Middle frontal gyrus (tissue), 1 donor: ENCODE measurements around the gene GSG1L.
"Not testable (repeated sequence)": the region's sequence is repeated elsewhere in the genome, so short reads cannot be mapped to it uniquely, and the experiment has no call there.

Experiments used
- DNase-seq: peaks from one replicate; pipeline ENCODE4 v3.0.0-alpha.2; 2015; ENCODE audit warnings: low spot score; ENCODE audit errors: extremely low spot score

GSG1L gene

GRCh38 chr16:27952811-27953210, 110.7 kb downstream of the GSG1L start:
- no peak for DNase-seq

- no peak for DNase-seq
Measured at GRCh38 chr16:27951489-27952120, 111.9 kb downstream of the GSG1L start.

DNA sequence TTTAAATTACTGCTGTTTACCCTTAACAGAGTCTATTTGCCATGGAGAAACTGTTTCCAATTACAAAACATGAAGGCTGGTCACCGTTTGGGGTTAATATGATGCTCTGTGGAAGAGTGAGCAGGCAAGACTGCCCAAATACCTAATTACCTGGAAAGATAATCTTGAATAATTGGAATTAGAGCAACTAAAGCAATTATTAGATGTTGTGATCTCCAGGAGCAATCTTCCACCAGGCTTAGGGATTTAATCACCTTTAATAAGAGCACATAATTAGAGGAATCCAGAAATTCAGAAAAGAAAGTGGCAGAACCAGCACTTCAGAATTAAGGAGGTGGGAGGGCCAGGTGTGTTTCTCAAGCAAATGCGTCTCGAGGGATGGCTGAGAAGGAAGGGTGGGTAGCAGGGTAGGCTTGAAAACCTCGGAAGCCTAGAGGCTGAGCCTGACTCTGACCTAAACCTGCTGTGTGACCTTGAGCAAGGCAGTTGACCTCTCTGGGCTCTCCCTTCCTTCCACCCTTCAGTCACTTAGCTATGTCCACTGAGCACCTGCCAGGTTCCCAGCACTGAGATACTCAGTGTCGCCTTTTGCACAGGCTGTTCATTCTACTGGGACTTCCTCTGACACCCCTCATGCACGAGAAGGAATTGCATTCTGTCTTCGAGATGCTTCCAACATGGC, 113.2 kb downstream of the GSG1L start:
- no peak for DNase-seq

- no peak for DNase-seq
Measured at GRCh38 chr16:27947696-27948095, 115.8 kb downstream of the GSG1L start.

- DNase-seq: no peak
Measured at GRCh38 chr16:27945233-27945973, 118.1 kb downstream of the GSG1L start.

DNA sequence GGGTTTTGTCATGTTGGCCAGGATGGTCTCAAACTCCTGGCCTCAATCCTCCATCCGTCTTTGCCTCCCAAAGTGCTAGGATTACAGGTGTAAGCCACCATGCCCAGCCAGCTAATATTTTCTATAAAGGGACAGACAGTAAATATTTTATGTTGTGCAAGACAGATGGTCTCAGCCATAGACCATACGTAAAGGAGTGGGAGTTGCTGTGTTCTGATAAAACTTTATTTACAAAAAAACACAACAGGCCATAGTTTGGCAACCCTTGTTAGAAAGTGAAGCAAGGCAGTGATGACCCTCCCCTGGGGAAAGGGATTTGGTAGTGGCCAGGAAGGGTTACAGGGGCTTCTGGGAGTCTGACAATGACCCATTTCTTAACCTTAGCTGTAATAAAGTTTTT, 119.7 kb downstream of the GSG1L start:
- DNase-seq: no peak

DNA sequence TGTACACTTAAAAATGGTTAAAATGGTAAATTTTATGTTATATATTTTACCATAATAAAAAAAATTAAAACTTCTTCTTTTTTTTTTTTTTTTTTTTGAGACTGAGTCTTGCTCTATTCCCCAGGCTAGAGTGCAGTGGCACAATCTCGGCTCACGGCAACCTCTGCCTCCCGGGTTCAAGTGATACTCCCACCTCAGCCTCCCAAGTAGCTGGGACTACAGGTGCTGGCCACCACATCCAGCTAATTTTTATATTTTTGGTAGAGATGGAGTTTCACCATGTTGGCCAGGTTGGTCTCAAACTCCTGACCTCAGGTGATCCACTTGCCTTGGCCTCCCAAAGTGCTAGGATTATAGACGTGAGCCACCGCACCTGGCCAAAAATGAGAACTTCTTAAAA, 121.4 kb downstream of the GSG1L start:
- DNase-seq: not testable (repeated sequence)

GRCh38 chr16:27935076-27935475, 128.4 kb downstream of the GSG1L start:
- no peak for DNase-seq

DNA sequence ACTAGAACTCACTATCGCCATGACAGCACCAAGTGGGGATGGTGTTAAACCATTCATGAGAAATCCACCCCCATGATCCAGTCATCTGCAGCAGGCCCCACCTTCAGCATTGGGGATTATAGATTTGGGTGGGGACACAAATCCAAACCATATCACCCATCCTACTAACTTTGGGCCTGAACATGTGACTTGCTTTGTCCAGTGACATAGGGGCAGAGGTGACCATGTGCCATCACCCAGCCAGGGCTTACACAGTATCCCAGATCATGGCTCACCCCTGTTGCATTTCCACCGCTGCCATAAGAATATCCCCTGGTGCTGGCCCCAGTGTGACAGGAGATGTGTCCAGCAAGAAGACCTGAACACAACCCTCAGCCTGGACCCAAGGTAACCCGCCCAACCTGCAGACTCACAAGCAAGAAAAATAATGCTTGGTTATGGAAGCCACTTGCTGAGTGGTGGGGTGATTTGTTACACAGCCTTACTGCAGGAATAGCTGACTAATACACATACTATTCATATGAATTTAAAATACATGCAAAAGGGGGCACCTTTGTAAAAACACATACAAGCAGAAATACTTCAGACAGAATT, 130.9 kb downstream of the GSG1L start:
- no peak for DNase-seq

DNA sequence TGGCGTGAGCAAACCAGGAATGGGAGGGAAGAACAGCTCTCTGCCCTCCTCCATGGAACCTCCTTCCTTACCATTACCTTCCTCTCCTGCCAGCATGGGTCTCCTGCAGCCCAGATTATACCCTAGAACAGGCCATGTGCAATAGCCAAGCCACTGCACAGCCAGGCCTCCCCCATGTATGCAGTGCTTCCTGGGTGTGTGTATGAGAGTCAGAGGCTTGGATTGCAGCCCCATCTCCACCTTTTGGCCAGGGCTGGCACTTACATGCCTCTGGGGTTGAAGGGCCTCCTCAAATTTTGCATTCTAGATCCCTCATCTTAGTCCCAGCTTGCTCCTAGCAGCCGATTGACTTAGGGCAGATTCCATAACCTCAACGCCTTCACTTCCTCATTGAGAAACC, 133.7 kb downstream of the GSG1L start:
- no peak for DNase-seq

- no peak for DNase-seq
Measured at GRCh38 chr16:27928542-27928941, 135.0 kb downstream of the GSG1L start.

GRCh38 chr16:27927266-27927901, 136.1 kb downstream of the GSG1L start:
- DNase-seq: no peak

DNA sequence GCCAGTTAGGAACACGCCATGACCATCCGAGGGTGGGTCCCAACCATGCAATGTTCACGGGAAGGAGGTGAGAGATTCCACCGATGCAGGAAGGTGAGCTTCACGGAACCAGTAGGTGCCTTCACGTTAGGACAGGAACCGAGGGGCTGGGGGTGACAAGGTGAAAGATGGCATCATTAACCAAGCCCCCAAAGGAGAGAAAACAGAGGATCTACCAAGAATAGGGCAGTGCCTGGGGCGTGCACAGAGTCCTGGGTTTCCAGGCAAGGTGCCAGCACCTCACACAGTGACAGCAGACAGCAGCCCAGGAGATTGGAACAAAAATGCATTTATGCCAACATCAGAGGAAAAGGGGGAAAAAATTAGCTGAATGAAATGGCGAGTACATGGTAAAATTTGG, 137.9 kb downstream of the GSG1L start:
- DNase-seq: no peak

DNA sequence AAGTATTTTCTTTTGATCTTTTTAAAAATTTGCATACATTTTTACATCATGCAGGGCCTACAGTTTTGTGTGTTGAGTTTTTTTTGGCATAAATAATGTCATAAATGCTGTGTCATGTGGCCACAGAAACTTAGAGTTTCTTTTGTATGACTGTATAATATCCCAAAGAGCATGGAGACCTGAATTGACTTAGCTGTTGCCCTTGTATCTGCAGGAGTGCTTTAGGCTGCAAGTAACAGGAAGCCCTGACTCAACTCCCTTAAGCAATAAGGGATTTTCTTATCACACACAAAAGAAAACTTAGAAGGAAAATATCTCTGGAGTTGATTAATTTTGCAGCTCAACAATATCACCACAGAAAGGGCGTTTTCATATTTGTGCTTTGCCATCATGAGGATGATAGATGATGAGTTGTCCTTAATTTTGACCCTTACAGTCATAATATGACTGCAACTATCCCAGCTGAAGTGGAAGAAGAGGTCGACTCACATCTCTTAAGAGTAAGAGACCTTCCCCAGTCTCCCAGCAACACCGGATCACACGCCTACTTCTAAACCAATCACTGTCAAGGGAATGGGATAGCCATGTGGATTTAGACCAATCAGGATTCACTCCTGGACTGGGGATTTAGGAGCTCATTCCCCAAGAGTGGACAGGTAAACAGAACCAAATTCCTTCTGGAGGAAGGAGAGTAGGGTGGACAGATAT, 138.9 kb downstream of the GSG1L start:
- no peak for DNase-seq

- DNase-seq: no peak
Measured at GRCh38 chr16:27923751-27924150, 139.8 kb downstream of the GSG1L start.

DNA sequence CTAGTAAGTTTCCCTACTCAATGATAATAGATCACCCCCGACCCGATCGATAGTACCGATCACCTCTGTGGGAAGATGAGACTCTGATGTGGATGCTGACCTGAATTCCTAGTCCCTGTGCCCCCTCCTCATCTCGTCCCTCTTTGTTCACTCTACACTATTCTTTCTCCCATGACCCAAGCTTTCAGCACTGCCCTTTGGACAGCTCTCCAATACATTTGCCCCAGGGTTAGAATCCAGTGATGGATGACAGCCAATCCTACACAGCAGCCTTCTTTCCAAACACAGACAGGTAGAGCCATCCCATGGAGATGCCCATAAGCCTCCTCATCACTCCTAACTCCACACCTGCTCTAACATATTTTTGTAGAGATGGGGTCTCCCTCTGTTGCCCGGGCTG, 141.1 kb downstream of the GSG1L start:
- DNase-seq: no peak

- DNase-seq: no peak
Measured at GRCh38 chr16:27921134-27921533, 142.4 kb downstream of the GSG1L start.

DNA sequence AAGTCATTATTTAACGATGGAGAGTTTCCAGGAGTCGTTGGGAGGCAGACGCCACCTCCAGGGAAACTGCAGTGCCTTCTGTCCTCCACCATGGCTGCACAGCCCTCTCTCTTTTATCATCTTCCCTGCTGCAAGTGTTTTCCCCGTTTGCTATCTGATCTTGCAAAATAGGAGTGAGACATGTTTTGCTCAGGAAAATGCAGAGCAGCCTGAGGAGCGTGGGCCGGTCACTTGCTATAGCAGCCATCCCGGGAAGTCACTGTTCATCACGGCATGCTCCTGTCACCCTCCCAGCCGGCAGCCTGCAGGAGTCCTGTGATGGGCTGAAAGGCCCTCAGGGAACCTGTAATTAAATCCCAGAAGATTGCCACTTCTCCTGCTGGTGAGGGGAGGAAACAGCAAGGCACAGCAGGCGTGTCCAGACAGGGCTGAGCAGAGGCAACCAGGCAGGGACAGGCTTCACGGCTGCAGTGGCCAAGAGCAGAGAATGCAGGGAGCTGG, 143.1 kb downstream of the GSG1L start:
- peak; percentile 40 for DNase-seq

DNA sequence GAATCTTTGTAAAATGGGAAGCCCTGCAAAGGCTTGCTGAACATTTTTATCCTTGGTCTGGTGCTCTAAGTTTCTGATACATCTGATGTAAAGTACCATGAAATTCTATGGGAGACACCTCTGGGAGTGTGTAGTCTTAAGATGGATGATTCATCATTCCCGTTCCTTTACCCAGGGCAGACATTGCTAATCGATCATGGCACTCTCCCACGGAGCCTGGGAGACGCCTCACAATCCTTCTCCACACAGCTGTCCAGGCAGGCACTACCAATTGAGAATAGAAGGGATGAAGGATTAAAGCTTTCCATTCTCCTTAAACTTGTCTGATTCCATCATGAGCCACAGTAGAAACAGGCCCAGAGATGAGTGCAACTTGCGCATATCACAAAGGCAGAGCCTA, 144.8 kb downstream of the GSG1L start:
- no peak for DNase-seq

DNA sequence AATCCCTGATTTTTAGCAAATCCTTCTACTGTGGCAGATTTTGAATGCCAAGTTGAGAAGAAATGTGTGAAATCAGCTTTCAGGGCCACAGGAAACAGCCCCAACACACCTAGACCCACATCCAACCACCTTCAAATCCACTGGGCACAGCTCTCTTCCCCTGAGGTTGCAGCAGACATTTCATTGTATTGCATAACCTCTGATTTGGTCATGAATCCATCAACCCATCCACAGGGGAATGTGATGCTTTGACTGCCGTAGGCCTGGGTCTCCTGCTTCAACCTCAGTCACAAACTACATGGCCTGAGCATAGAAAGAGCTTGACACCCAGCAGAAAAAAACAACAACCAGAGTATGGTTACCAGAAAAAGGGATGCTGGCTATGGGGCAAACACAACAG, 145.6 kb downstream of the GSG1L start:
- no peak for DNase-seq

DNA sequence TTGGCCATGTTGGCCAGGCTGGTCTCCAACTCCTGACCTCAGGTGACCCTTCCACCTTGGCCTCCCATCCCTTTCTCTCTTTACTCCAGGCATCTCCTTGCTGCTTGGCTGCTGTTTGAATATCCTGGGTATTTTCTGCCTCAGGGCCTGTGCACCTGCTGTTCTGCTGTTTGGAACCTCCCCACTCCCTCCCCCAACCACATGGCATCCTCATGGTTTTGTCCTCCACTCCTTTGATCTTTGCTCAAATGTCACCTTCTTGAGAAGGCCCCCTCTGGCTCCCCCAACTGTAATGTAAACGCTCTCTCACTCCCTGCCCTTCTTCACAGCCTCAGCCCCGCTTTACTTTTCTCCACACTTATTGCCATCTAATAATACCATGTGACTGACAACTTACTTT, 152.0 kb downstream of the GSG1L start:
- no peak for DNase-seq
